ENCODE results near the gene KLHL29. TPM values are rescaled to one million over a fixed set of nuclear protein-coding genes. Genes with fewer than 3 reads are reported as not detected.
A peak's percentile ranks its signal among the peaks of the same experiment; 100 is the strongest.

Gene KLHL29
- total and polyA plus RNA-seq, 2 experiments from 2014 or later = 5.6 to 11.0 TPM

DNA sequence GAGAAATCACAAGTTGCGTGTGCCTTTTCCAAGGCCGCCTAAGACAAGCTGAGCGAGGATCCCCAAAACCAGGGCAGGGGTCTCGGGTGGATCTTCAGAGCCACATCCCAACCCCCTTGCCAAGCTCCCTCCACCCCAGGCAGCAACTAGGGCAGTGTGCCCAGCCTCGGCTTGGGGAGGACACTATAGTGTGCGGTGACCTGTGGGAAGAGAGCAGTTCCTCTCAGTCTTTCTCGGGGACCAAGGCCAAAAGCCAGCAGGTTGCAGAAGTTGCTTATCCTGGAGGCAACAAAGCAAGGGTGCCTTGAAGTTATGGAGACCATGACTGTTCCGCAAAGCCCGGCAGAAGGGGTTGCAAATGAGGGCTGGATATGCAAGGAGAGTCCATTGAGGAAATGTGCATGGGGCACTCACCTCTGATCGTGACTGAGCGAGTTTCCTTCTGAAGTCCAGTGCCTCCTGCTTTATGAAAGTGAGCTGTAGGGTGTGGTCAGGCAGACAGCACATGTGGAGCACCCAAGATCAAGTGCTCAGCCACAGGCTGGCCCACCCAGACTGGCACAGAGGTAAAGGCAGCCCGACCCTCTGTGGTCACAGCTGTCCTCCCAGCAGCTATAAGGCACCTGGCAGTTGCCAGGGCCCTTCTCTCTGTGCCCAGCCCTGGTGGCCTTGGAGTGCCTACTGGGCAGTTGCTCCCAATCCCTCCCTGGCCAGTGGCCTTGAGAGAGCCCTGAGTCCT is 281.4 kb downstream of the KLHL29 start:
- Histone ChIP-seq H3K4me1 (ENCODE audit: low read depth) (peaks cover 7% of the 10 kb centered on the region), H3K27me3 (peaks cover 7% of the 10 kb centered on the region), H3K4me3 (no peak overlapping the region), H3K36me3 (no peaks in the 10 kb centered on the region), H3K27ac (no peak overlapping the region), H3K9me3 (ENCODE audit: low read depth) (no peaks in the 10 kb centered on the region)
- no peak for DNase-seq (ENCODE audit: low read depth in 1 of 2, low spot score in 1 of 2)
- TF ChIP-seq, protein P1, sequence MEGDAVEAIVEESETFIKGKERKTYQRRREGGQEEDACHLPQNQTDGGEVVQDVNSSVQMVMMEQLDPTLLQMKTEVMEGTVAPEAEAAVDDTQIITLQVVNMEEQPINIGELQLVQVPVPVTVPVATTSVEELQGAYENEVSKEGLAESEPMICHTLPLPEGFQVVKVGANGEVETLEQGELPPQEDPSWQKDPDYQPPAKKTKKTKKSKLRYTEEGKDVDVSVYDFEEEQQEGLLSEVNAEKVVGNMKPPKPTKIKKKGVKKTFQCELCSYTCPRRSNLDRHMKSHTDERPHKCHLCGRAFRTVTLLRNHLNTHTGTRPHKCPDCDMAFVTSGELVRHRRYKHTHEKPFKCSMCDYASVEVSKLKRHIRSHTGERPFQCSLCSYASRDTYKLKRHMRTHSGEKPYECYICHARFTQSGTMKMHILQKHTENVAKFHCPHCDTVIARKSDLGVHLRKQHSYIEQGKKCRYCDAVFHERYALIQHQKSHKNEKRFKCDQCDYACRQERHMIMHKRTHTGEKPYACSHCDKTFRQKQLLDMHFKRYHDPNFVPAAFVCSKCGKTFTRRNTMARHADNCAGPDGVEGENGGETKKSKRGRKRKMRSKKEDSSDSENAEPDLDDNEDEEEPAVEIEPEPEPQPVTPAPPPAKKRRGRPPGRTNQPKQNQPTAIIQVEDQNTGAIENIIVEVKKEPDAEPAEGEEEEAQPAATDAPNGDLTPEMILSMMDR (IDR thresholded peaks at IDR 0.05; ENCODE audit: low read depth, low read length) = no peak

DNA sequence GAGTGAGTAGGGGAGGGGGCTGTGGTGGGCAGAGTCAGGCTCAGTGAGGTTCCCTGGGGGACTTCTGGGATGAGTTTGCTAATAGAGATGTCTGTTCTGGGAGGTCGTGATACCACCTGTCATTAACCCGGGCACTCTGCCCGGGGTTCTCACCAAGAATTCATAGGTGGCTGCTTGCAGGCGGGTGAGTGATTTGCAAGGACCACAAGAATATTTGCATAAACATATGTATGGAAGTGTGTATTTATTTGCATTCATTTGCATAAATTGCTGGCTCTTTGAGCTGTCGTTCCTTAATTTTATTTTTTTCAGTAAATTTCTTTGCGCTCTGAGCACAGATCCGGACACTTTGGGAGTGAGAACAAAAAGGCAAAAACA is 282.0 kb downstream of the KLHL29 start:
- DNase-seq (ENCODE audit: low read depth in 1 of 2, low spot score in 1 of 2) = no peak
- Histone ChIP-seq H3K36me3 (no peaks in the 10 kb centered on the region), H3K27me3 (peaks cover 7% of the 10 kb centered on the region), H3K27ac (no peak overlapping the region), H3K9me3 (ENCODE audit: low read depth) (no peaks in the 10 kb centered on the region), H3K4me1 (ENCODE audit: low read depth) (peaks cover 7% of the 10 kb centered on the region), H3K4me3 (no peak overlapping the region)
- TF ChIP-seq, protein P1 (IDR thresholded peaks at IDR 0.05; ENCODE audit: low read depth, low read length) = no peak

DNA sequence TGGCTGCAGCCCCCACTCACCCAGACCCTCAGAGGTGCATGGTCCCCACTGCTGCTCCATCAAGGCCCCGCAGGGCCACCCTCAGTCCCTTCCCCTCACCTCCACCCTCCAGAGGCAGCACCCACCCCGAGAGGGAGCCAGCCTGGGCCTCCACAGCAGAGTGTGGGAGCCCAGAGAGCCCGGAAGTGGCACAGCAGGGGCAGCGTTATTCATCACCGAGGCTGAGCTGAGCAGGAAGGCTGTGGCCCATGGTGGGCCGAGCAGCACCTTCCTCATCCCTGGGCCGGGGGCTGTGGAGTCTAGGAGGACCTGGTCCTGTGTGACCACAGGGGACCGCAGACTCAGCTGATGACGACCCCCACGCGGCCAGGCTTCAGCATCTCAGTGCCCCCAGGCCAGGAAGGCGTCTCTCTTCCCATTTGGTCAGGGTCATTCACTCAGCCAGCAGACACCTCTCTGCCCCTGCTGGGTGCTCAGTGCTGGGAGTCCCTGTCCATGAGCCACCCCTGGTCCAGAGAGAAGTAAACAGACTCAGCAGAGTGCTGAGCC is 283.9 kb downstream of the KLHL29 start:
- Histone ChIP-seq H3K4me1 (ENCODE audit: low read depth) (peaks cover 1% of the 10 kb centered on the region), H3K9me3 (ENCODE audit: low read depth) (no peaks in the 10 kb centered on the region), H3K4me3 (no peak overlapping the region), H3K27ac (no peak overlapping the region), H3K27me3 (no peaks in the 10 kb centered on the region), H3K36me3 (no peaks in the 10 kb centered on the region)
- no peak for DNase-seq (ENCODE audit: low read depth in 1 of 2, low spot score in 1 of 2)
- TF ChIP-seq, protein P1 (IDR thresholded peaks at IDR 0.05; ENCODE audit: low read depth, low read length) = no peak

DNA sequence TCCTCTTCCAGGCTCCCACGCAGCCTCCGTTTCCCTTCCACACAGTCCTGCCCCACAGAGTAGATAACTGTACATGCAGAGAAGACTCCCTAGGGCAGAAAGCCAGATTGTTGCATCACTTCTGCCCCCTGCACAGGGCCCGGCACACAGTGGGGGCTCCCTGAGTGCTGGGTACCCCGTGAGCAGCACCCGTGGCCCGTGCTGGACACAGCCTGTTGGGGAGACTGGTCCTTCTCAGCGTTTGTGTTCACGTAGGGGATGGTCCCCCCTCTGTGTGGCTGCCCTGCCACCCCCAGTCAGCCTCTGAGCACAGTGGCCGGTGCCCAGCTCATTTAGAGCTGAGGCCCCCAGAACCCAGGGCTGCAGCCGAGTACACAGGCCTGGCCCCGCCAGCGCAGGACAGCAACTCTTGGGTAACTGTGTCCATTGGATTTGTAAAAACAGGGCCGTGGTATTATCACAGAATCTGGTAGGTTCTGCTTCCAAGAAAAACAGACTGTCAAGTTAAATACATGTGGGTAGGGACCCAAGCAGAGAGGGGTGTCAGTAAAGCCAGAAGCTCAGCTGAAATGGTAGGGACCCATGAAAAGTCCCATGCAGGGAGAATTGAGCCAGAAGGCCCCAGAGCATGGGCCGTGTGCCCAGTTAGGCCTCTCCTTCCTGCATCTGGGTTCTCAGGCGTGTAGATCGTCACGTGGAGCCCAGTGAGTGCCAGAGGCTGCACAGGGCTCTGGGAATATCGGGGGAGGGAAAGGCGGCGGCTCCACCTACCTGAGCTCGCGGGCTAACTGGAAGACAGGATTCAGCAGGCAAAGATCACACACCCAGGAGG is 284.6 kb downstream of the KLHL29 start:
- H3K4me1 ChIP-seq (ENCODE audit: low read depth) = no peaks in the 10 kb centered on the region
- no peaks in the 10 kb centered on the region for H3K9me3 ChIP-seq (ENCODE audit: low read depth)
- H3K36me3 ChIP-seq = no peaks in the 10 kb centered on the region
- DNase-seq (ENCODE audit: low read depth in 1 of 2, low spot score in 1 of 2) = peak in 1 of 2 donors; percentile 88
- no peaks in the 10 kb centered on the region for H3K27me3 ChIP-seq
- H3K27ac ChIP-seq = no peak overlapping the region
- no peak overlapping the region for H3K4me3 ChIP-seq
- TF ChIP-seq, protein P1 (IDR thresholded peaks at IDR 0.05; ENCODE audit: low read depth, low read length) = no peak

DNA sequence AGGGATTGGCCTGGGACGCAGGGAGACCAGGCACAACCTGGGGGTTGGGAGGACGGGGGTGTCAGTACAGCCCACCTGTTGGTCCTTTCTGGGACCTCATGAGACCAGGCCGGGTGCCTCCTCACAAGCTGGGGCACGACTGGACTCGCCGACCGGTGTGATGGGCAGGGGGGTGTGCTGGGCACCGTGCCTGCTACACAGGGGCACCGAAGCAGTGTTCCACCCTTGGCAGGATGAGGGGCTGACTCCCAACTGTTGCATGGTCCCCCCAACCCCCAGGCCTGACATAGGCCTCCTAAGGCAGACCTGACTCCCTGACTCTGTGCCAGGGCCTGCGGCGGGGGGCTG is 285.2 kb downstream of the KLHL29 start:
- H3K27me3 ChIP-seq = no peaks in the 10 kb centered on the region
- H3K9me3 ChIP-seq (ENCODE audit: low read depth) = no peaks in the 10 kb centered on the region
- TF ChIP-seq, protein P1 (IDR thresholded peaks at IDR 0.05; ENCODE audit: low read depth, low read length) = no peak
- H3K36me3 ChIP-seq = no peaks in the 10 kb centered on the region
- no peak overlapping the region for H3K27ac ChIP-seq
- no peak for DNase-seq (ENCODE audit: low read depth in 1 of 2, low spot score in 1 of 2)
- no peak overlapping the region for H3K4me3 ChIP-seq
- no peaks in the 10 kb centered on the region for H3K4me1 ChIP-seq (ENCODE audit: low read depth)
